Mammary epithelial cell (primary cell): Measurements from ENCODE around the gene YLPM1.

Source experiments
- CTCF ChIP-seq, 2 donors: IDR thresholded peaks in 1 of 2; conservative IDR thresholded peaks in 1 of 2; 2 replicates each; pipeline ENCODE4 v1.5.1; 2011 to 2012; ENCODE audit warnings: inconsistent platforms in 2 of 2, low read length in 2 of 2, mild to moderate bottlenecking in 2 of 2, control low read depth in 1 of 2, low read depth in 1 of 2; ENCODE audit not compliant: insufficient read depth in 1 of 2; ENCODE audit errors: extremely low read depth in 1 of 2
- EZH2 ChIP-seq: IDR thresholded peaks from 2 replicates; pipeline ENCODE4 v1.6.1; 2012; ENCODE audit warnings: low read length, inconsistent platforms, borderline replicate concordance

- TF ChIP-seq CTCF (conservative IDR thresholded peaks at IDR 0.05 in 1 of 2, IDR thresholded peaks at IDR 0.05 in 1 of 2; ENCODE audit: extremely low read depth in 1 of 2, insufficient read depth in 1 of 2, low read depth in 1 of 2, low read length in 2 of 2) (no peak), EZH2 (no peak)
Measured at GRCh38 chr14:74855945-74856344, 92.8 kb downstream of the YLPM1 start.
